NCI-H1105 (cell line): Measurements from ENCODE around the gene TMEM107.
"Not testable (repeated sequence)": the region's sequence is repeated elsewhere in the genome, so short reads cannot be mapped to it uniquely, and the experiment has no call there.

ENCODE experiments used
- DNase-seq: peaks from one replicate; lab custom pipeline; 2025; lab: John Stamatoyannopoulos, UW

The TMEM107 gene

GRCh38 chr17:8176197-8176940 is at the start of gene TMEM107:
Gene TMEM107 (minus strand): TSS chr17:8176380. CDS start chr17:8176286, 94 bp downstream.
- peak; percentile 94 for DNase-seq

- no peak for DNase-seq
Measured at GRCh38 chr17:8224891-8225812, 49.0 kb upstream of the TMEM107 start.

- peak; percentile 46 for DNase-seq
Measured at GRCh38 chr17:8223356-8224126, 47.4 kb upstream of the TMEM107 start.

- DNase-seq = peak; percentile 86
Measured at GRCh38 chr17:8222630-8223355, 46.6 kb upstream of the TMEM107 start.

GRCh38 chr17:8222380-8222629 is 46.1 kb upstream of the TMEM107 start:
- DNase-seq = peak; percentile 76

- DNase-seq = peak; percentile 90
Measured at GRCh38 chr17:8221663-8222379, 45.6 kb upstream of the TMEM107 start.

GRCh38 chr17:8220783-8221662 is 44.8 kb upstream of the TMEM107 start:
- peak; percentile 93 for DNase-seq

GRCh38 chr17:8214000-8214399 is 37.8 kb upstream of the TMEM107 start:
- DNase-seq = not testable (repeated sequence)

GRCh38 chr17:8212312-8213180 is 36.4 kb upstream of the TMEM107 start:
- DNase-seq = no peak

- DNase-seq = no peak
Measured at GRCh38 chr17:8210761-8211458, 34.7 kb upstream of the TMEM107 start.

GRCh38 chr17:8209907-8210760 is 34.0 kb upstream of the TMEM107 start, which contains the start of gene AURKB:
Gene AURKB (minus strand): TSS chr17:8210575. CDS start chr17:8210224, 351 bp downstream.
- DNase-seq = peak; percentile 96

- DNase-seq = no peak
Measured at GRCh38 chr17:8206536-8206935, 30.4 kb upstream of the TMEM107 start.

GRCh38 chr17:8204761-8205555 is 28.8 kb upstream of the TMEM107 start:
- DNase-seq = no peak

GRCh38 chr17:8192070-8192815 is 16.1 kb upstream of the TMEM107 start:
- peak; percentile 96 for DNase-seq

GRCh38 chr17:8190506-8190905 is 14.3 kb upstream of the TMEM107 start:
- no peak for DNase-seq
